ENCODE data around the gene SIGLEC12. TPM values are rescaled to one million over a fixed set of nuclear protein-coding genes. Genes with fewer than 3 reads are reported as not detected.

SIGLEC12 gene
- total and polyA plus RNA-seq, 9 of the 15 experiments (the other 6 are each of a cell fraction or from before 2014, with no cell fraction given), result 0.08 to 1.3 (median 0.54) TPM

DNA sequence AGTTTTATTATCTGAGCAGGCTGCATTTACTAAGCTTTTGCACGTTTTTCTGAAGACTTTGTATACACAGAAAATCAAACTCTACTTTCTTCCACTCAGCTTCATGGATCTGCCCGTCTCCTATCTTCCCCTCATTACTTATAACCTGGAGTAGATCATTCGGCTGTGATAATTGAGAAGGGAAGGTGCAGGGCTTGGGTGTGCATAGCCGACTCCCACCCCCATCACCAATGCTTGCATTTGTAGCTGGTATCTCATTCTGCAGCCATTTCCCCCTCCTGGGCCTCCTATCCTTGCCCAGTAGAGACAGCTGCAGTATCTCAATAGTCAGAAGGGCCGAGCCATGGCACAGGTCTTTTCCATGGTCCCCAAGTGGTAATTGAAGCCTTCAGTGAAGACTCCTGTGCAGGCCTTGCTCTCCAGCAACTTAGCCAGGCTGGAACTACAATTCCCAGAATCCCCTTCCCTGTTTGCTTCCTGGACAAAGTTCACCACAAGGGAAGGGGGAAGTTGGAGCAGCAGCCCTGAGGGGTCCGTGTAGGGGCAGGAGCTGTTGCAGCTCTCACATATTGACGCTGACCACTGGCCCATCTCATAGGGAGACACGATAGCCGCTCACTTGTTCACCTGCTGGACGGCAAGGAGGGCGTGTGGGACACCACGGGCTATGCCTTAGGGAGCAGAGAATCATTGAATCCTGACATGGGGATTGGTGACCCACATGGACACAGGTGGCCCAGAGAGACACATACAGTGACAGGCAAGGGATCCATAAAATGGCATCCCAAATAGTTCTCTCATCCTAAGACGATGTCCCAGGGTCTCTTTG is 41.2 kb downstream of the SIGLEC12 start (continued):
- TF ChIP-seq, protein P1, sequence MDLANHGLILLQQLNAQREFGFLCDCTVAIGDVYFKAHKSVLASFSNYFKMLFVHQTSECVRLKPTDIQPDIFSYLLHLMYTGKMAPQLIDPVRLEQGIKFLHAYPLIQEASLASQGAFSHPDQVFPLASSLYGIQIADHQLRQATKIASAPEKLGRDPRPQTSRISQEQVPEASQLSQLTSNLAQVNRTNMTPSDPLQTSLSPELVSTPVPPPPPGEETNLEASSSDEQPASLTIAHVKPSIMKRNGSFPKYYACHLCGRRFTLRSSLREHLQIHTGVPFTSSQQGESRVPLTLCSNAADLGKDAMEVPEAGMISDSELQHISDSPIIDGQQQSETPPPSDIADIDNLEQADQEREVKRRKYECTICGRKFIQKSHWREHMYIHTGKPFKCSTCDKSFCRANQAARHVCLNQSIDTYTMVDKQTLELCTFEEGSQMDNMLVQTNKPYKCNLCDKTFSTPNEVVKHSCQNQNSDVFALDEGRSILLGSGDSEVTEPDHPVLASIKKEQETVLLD (IDR thresholded peaks at IDR 0.05), result 0 out of 2 replicates have a peak, but pooled peaks have one; percentile 40
- 0 out of 2 replicates have a peak, but pooled peaks have one; percentile 19 for TF ChIP-seq JUN (IDR thresholded peaks at IDR 0.05; ENCODE audit: borderline replicate concordance, low read depth, low read length)
- TF ChIP-seq JUN (CRISPR knock-in tag; IDR thresholded peaks at IDR 0.05; ENCODE audit: borderline replicate concordance), result no peak
- peak; percentile 47; the same call in 1 of the 2 replicates for TF ChIP-seq ETV1 (tag; conservative IDR thresholded peaks at IDR 0.05; ENCODE audit: low read depth)
- peak; percentile 55; the same call in 1 of the 2 replicates for TF ChIP-seq PHF8 (IDR thresholded peaks at IDR 0.05; ENCODE audit: borderline replicate concordance, low read length)
- TF ChIP-seq, protein P2, sequence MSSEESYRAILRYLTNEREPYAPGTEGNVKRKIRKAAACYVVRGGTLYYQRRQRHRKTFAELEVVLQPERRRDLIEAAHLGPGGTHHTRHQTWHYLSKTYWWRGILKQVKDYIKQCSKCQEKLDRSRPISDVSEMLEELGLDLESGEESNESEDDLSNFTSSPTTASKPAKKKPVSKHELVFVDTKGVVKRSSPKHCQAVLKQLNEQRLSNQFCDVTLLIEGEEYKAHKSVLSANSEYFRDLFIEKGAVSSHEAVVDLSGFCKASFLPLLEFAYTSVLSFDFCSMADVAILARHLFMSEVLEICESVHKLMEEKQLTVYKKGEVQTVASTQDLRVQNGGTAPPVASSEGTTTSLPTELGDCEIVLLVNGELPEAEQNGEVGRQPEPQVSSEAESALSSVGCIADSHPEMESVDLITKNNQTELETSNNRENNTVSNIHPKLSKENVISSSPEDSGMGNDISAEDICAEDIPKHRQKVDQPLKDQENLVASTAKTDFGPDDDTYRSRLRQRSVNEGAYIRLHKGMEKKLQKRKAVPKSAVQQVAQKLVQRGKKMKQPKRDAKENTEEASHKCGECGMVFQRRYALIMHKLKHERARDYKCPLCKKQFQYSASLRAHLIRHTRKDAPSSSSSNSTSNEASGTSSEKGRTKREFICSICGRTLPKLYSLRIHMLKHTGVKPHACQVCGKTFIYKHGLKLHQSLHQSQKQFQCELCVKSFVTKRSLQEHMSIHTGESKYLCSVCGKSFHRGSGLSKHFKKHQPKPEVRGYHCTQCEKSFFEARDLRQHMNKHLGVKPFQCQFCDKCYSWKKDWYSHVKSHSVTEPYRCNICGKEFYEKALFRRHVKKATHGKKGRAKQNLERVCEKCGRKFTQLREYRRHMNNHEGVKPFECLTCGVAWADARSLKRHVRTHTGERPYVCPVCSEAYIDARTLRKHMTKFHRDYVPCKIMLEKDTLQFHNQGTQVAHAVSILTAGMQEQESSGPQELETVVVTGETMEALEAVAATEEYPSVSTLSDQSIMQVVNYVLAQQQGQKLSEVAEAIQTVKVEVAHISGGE (CRISPR knock-in tag; IDR thresholded peaks at IDR 0.05), result peak in 2 of 3 experiments; percentile 84 to 97; a peak in 4 of 6 replicates
- peak; percentile 83 to 89 for TF ChIP-seq MAZ (CRISPR knock-in tag; conservative IDR thresholded peaks at IDR 0.05 in 1 of 2, IDR thresholded peaks at IDR 0.05 in 1 of 2)
- TF ChIP-seq, protein P3, sequence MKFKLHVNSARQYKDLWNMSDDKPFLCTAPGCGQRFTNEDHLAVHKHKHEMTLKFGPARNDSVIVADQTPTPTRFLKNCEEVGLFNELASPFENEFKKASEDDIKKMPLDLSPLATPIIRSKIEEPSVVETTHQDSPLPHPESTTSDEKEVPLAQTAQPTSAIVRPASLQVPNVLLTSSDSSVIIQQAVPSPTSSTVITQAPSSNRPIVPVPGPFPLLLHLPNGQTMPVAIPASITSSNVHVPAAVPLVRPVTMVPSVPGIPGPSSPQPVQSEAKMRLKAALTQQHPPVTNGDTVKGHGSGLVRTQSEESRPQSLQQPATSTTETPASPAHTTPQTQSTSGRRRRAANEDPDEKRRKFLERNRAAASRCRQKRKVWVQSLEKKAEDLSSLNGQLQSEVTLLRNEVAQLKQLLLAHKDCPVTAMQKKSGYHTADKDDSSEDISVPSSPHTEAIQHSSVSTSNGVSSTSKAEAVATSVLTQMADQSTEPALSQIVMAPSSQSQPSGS (CRISPR knock-in tag; IDR thresholded peaks at IDR 0.05), result no peak

Data from K562 (cell line).